ENCODE data around the gene RERE. TPM values are rescaled to one million over a fixed set of nuclear protein-coding genes. Genes with fewer than 3 reads are reported as not detected.
A peak's percentile ranks its signal among the peaks of the same experiment; 100 is the strongest.

The RERE gene
- total RNA-seq, 1 donor from 2014 or later: 252 TPM

DNA sequence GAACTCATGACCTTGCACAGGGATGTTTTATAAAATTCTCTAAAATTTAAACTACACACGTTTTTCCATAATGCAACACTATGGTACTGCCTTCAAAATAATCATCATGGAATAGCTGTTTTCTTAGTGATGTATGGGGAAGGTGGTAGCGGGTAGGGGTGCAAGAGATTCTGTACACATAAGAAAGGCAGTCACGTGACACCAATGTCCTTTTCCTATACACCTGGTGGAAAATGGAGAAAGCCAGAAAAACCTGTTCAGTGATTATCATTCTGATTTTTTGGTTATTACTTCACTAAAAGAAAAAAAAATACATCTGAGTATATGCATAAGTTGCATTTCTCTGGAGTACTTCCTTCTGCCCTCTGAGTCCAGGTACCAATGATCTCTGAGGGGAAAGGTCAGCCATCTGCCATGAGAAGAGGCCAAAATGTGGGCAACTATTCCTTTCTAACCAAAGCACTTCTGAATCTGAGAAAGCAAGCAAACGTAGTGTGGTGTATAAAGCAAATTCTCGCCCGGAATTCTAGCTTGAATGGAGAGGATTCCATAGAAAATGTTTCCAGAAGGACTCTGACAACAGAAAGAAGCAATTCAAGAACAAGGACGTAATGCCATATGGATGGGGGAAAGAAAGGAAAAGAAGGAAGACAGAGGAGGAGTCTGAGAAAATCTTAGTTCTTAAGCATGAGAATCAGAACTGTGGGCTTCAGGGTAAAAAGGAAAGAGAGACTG lies 137.3 kb downstream of the RERE start:
- Mint-ChIP-seq H3K4me1 (ENCODE audit: low read depth, unreplicated experiment) (peaks cover 39% of the 10 kb centered on the region), H3K36me3 (ENCODE audit: unreplicated experiment) (no peaks in the 10 kb centered on the region), H3K9me3 (ENCODE audit: unreplicated experiment) (peaks cover 2% of the 10 kb centered on the region), H3K27ac (ENCODE audit: unreplicated experiment) (no peak overlapping the region), H3K4me3 (ENCODE audit: unreplicated experiment) (no peak overlapping the region), H3K27me3 (ENCODE audit: unreplicated experiment) (peaks cover 2% of the 10 kb centered on the region)
- TF ChIP-seq, protein P1, sequence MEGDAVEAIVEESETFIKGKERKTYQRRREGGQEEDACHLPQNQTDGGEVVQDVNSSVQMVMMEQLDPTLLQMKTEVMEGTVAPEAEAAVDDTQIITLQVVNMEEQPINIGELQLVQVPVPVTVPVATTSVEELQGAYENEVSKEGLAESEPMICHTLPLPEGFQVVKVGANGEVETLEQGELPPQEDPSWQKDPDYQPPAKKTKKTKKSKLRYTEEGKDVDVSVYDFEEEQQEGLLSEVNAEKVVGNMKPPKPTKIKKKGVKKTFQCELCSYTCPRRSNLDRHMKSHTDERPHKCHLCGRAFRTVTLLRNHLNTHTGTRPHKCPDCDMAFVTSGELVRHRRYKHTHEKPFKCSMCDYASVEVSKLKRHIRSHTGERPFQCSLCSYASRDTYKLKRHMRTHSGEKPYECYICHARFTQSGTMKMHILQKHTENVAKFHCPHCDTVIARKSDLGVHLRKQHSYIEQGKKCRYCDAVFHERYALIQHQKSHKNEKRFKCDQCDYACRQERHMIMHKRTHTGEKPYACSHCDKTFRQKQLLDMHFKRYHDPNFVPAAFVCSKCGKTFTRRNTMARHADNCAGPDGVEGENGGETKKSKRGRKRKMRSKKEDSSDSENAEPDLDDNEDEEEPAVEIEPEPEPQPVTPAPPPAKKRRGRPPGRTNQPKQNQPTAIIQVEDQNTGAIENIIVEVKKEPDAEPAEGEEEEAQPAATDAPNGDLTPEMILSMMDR (IDR thresholded peaks at IDR 0.05; ENCODE audit: partially characterized antibody, unreplicated experiment): no peak
- no peak for DNase-seq

DNA sequence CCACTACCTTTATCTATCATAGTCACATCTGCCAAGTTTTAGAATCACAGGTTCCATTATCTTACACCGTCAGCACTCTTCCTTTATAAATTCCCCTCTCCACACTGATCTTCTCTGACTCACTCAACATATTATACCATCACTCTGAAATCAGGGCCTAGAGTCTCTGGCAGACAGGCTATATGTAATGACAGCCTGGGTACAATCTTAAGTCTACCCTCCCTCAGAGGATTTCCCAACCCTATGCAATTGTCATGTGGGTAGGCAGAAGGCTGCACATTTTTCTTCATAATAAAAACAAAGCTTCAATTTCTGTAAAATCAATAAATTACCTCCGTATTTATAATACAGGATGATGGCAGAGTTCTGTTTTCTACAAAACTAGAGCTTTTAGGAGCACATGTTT lies 138.0 kb downstream of the RERE start:
- H3K27ac Mint-ChIP-seq (ENCODE audit: unreplicated experiment): no peak overlapping the region
- DNase-seq: no peak
- H3K4me3 Mint-ChIP-seq (ENCODE audit: unreplicated experiment): no peak overlapping the region
- H3K4me1 Mint-ChIP-seq (ENCODE audit: low read depth, unreplicated experiment): peaks cover 40% of the 10 kb centered on the region
- H3K36me3 Mint-ChIP-seq (ENCODE audit: unreplicated experiment): no peaks in the 10 kb centered on the region
- peaks cover 2% of the 10 kb centered on the region for H3K9me3 Mint-ChIP-seq (ENCODE audit: unreplicated experiment)
- TF ChIP-seq, protein P1 (IDR thresholded peaks at IDR 0.05; ENCODE audit: partially characterized antibody, unreplicated experiment): no peak
- H3K27me3 Mint-ChIP-seq (ENCODE audit: unreplicated experiment): no peaks in the 10 kb centered on the region

DNA sequence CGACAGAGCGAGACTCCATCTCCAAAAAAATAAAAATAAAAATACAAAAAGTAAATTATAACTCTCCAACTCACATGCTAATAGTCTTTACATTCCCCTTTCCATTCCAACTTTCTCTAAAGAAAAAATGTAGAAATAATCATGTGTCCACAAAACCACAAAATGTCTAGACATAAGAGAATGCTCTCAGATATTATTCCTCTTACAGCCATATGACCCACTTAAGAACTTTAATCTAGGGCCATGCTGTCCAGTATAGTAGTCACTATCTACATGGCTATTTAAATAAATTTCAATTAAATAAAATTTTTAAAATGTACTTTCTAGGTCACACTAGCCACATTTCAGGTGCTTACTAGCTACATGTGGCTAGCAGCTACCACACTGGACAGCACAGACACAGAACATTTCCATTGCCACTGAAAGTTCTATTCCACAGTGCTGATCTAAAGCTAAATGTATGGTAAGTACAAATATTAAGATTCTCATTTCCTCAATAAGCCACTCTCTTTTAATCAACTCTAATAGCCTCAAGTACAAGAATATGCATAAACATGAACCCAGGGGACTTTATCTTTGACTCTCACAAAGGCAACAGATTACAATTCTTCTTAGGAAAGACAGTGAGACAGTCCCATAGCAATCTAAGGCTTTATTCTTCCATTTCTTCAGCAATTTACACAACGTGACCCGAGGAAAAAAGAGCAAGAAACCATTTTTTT lies 138.6 kb downstream of the RERE start:
- H3K4me1 Mint-ChIP-seq (ENCODE audit: low read depth, unreplicated experiment): peaks cover 40% of the 10 kb centered on the region
- H3K27ac Mint-ChIP-seq (ENCODE audit: unreplicated experiment): no peak overlapping the region
- H3K9me3 Mint-ChIP-seq (ENCODE audit: unreplicated experiment): peaks cover 2% of the 10 kb centered on the region
- no peaks in the 10 kb centered on the region for H3K36me3 Mint-ChIP-seq (ENCODE audit: unreplicated experiment)
- no peaks in the 10 kb centered on the region for H3K27me3 Mint-ChIP-seq (ENCODE audit: unreplicated experiment)
- no peak overlapping the region for H3K4me3 Mint-ChIP-seq (ENCODE audit: unreplicated experiment)
- TF ChIP-seq, protein P1 (IDR thresholded peaks at IDR 0.05; ENCODE audit: partially characterized antibody, unreplicated experiment): no peak
- no peak for DNase-seq

DNA sequence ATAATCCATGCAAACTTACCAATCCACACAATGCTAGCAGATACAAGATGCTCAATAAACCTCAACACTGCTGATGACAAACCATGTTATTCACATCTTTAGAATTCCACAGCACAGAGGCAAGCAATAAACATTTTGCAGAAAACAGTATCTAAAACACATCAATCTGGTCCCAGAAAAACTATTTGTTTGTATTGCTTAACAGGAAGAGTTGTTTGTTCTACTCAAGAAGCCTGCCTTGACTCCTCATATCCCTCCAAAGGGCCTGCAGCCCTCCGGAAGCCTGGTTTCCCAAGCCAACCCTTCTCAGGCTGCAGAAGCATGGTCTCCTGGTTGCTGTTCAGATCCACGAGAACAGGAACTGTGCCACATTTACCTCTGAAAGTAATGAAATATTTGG lies 139.7 kb downstream of the RERE start:
- Mint-ChIP-seq H3K27ac (ENCODE audit: unreplicated experiment) (peak overlapping the region; percentile 23), H3K9me3 (ENCODE audit: unreplicated experiment) (peaks cover 2% of the 10 kb centered on the region), H3K36me3 (ENCODE audit: unreplicated experiment) (no peaks in the 10 kb centered on the region), H3K27me3 (ENCODE audit: unreplicated experiment) (no peaks in the 10 kb centered on the region), H3K4me3 (ENCODE audit: unreplicated experiment) (peak overlapping the region; percentile 12), H3K4me1 (ENCODE audit: low read depth, unreplicated experiment) (peaks cover 37% of the 10 kb centered on the region)
- DNase-seq: no peak
- TF ChIP-seq, protein P1 (IDR thresholded peaks at IDR 0.05; ENCODE audit: partially characterized antibody, unreplicated experiment): no peak

DNA sequence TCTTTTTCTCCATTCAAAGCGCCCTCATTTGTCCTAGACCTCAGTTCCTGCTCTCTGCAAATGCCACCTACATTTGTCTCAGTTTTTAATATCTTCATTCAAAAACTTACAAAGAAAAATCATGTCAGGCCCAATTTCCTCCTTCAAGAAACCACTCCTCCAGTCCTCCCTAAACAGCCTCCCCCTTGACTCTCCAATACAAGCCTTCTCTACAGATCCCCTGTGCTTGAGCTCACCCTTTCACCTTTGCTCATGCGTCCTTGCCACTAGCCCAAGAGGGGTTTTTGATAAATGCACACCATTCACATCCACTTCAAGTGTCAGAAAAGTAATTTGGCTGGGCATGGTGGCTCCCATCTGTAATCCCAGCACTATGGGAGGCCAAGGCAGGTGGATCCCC lies 140.6 kb downstream of the RERE start:
- H3K4me1 Mint-ChIP-seq (ENCODE audit: low read depth, unreplicated experiment): peaks cover 45% of the 10 kb centered on the region
- peaks cover 7% of the 10 kb centered on the region for H3K9me3 Mint-ChIP-seq (ENCODE audit: unreplicated experiment)
- DNase-seq: no peak
- H3K36me3 Mint-ChIP-seq (ENCODE audit: unreplicated experiment): no peaks in the 10 kb centered on the region
- H3K4me3 Mint-ChIP-seq (ENCODE audit: unreplicated experiment): peak overlapping the region; percentile 49
- peak overlapping the region; percentile 68 for H3K27ac Mint-ChIP-seq (ENCODE audit: unreplicated experiment)
- TF ChIP-seq, protein P1 (IDR thresholded peaks at IDR 0.05; ENCODE audit: partially characterized antibody, unreplicated experiment): no peak
- no peaks in the 10 kb centered on the region for H3K27me3 Mint-ChIP-seq (ENCODE audit: unreplicated experiment)

Data from glutamatergic neuron (in vitro differentiated cells).